H1 (cell line): ENCODE results near the gene KIAA0513. TPM values are rescaled to one million over a fixed set of nuclear protein-coding genes. Genes with fewer than 3 reads are reported as not detected.

Experiments
- CTCF ChIA-PET: fragments of 300-600 bp; sonication (Branson Sonifier 250); formaldehyde crosslinking; loops from one replicate; lab custom pipeline; 2021; ENCODE audit not compliant: partially characterized antibody; lab: Charles Lee
- POLR2A ChIA-PET: fragments of 300-600 bp; sonication (Branson Sonifier 250); formaldehyde crosslinking; loops from one replicate; lab custom pipeline; 2021; ENCODE audit warnings: inconsistent platforms; ENCODE audit not compliant: partially characterized antibody; lab: Charles Lee
- DNase-seq, 2 experiments: peaks; one replicate each; pipeline versions ENCODE4 v3.0.0 to v3.0.0-alpha.2; 2010 to 2022; ENCODE audit warnings: low spot score in 2 of 2, low read depth in 1 of 2, mixed read lengths in 1 of 2
- FAIRE-seq: peaks from 2 replicates; lab custom pipeline; 2011; peaks lifted over from hg19 to GRCh38; lab: Jason Lieb, UNC
- H2AFZ ChIP-seq: 2 replicates; pipeline ENCODE4 v1.8.1; 2012; ENCODE audit warnings: low read length, inconsistent platforms
- H2AK5ac ChIP-seq: 2 replicates; pipeline ENCODE4 v1.6.1; 2013; ENCODE audit warnings: low read depth, low read length
- H2BK120ac ChIP-seq: replicated peaks from 2 replicates; pipeline ENCODE3; 2013; ENCODE audit warnings: low read depth, low read length, inconsistent platforms
- H2BK12ac ChIP-seq: 2 replicates; pipeline ENCODE4 v1.6.1; 2013; ENCODE audit warnings: low read depth, low read length
- H2BK15ac ChIP-seq: 2 replicates; pipeline ENCODE4 v1.6.1; 2013; ENCODE audit warnings: low read length
- H2BK20ac ChIP-seq: 2 replicates; pipeline ENCODE4 v1.6.1; 2013; ENCODE audit warnings: low read length
- H2BK5ac ChIP-seq: 2 replicates; pipeline ENCODE4 v1.6.1; 2013; ENCODE audit warnings: low read depth, low read length
- H3K14ac ChIP-seq: 2 replicates; pipeline ENCODE4 v1.6.1; 2013; ENCODE audit warnings: inconsistent platforms; ENCODE audit not compliant: insufficient read length
- H3K18ac ChIP-seq: 2 replicates; pipeline ENCODE4 v1.6.1; 2013; ENCODE audit warnings: low read length; ENCODE audit errors: extremely low read depth
- H3K23ac ChIP-seq: 2 replicates; pipeline ENCODE4 v1.6.1; 2013; ENCODE audit warnings: inconsistent platforms; ENCODE audit not compliant: insufficient read length
- H3K23me2 ChIP-seq: 2 replicates; pipeline ENCODE4 v1.6.1; 2013; ENCODE audit warnings: low read depth, low read length
- H3K27ac ChIP-seq: 2 replicates; pipeline ENCODE4 v1.6.1; 2011; ENCODE audit warnings: low read depth, low read length, inconsistent platforms
- H3K27me3 ChIP-seq, 4 experiments: replicated peaks in 1 of 4; 1 replicate in 1 of 4; 2 replicates in 3 of 4; pipeline versions ENCODE4 v1.6.1 to v1.8.1; 2011 to 2013; ENCODE audit warnings: low read length in 3 of 4, mild to moderate bottlenecking in 3 of 4, inconsistent platforms in 2 of 4, mixed read lengths in 2 of 4, moderate library complexity in 1 of 4; ENCODE audit not compliant: control insufficient read depth in 3 of 4, insufficient read depth in 3 of 4; ENCODE audit errors: extremely low read depth in 1 of 4
- H3K36me3 ChIP-seq, 4 experiments: 2 replicates each; pipeline versions ENCODE4 v1.6.1 to v1.8.1; 2011 to 2013; ENCODE audit warnings: mild to moderate bottlenecking in 4 of 4, low read length in 3 of 4, moderate library complexity in 2 of 4, control low read depth in 1 of 4, inconsistent platforms in 1 of 4; ENCODE audit not compliant: insufficient read depth in 4 of 4, control insufficient read depth in 2 of 4
- H3K4ac ChIP-seq: replicated peaks from 2 replicates; pipeline ENCODE3; 2013; ENCODE audit warnings: low read length, low read depth, mixed read lengths, inconsistent platforms; ENCODE audit not compliant: insufficient read length
- H3K4me1 ChIP-seq, 4 experiments: replicated peaks in 1 of 4; 1 replicate in 1 of 4; 2 replicates in 3 of 4; pipeline versions ENCODE4 v1.6.1 to v1.8.1; 2011 to 2013; ENCODE audit warnings: low read length in 3 of 4, inconsistent platforms in 2 of 4, mixed read lengths in 1 of 4; ENCODE audit not compliant: insufficient read depth in 4 of 4, control insufficient read depth in 3 of 4
- H3K4me2 ChIP-seq, 2 experiments: 2 replicates each; pipeline versions ENCODE4 v1.6.1 to v1.8.1; 2011 to 2013; ENCODE audit warnings: low read depth in 2 of 2, low read length in 2 of 2, control low read depth in 1 of 2, inconsistent platforms in 1 of 2, mild to moderate bottlenecking in 1 of 2; ENCODE audit not compliant: insufficient read depth in 1 of 2
- H3K4me3 ChIP-seq, 4 experiments: fragments of 200-600, 300-600 bp in 1 of 4; sonication (generic), shearing (Covaris generic), sonication (Bioruptor Twin) in 1 of 4; 2 replicates each; pipeline versions ENCODE4 v1.5.1 to v1.8.1; 2011 to 2016; ENCODE audit warnings: low read length in 4 of 4, low read depth in 3 of 4, control low read depth in 2 of 4, inconsistent platforms in 2 of 4, mild to moderate bottlenecking in 2 of 4, mixed read lengths in 1 of 4, moderate library complexity in 1 of 4; ENCODE audit not compliant: insufficient read depth in 2 of 4; ENCODE audit errors: extremely low read depth in 1 of 4
- H3K56ac ChIP-seq: replicated peaks from 2 replicates; pipeline ENCODE3; 2013; ENCODE audit warnings: low read depth, mild to moderate bottlenecking, mixed read lengths, low read length, inconsistent platforms; ENCODE audit not compliant: insufficient read length
- H3K79me1 ChIP-seq: 2 replicates; pipeline ENCODE4 v1.6.1; 2013; ENCODE audit warnings: low read depth, low read length, control low read depth
- H3K79me2 ChIP-seq, 2 experiments: 2 replicates each; pipeline versions ENCODE4 v1.6.1 to v1.8.1; 2012 to 2013; ENCODE audit warnings: low read length in 2 of 2, mild to moderate bottlenecking in 2 of 2, inconsistent platforms in 1 of 2; ENCODE audit not compliant: insufficient read depth in 2 of 2, control insufficient read depth in 1 of 2
- H3K9ac ChIP-seq, 4 experiments: replicated peaks in 1 of 4; 1 replicate in 1 of 4; 2 replicates in 3 of 4; pipeline versions ENCODE4 v1.6.1 to v1.8.1; 2011 to 2013; ENCODE audit warnings: low read depth in 3 of 4, low read length in 3 of 4, control low read depth in 2 of 4, mild to moderate bottlenecking in 2 of 4, moderate library complexity in 2 of 4, inconsistent platforms in 1 of 4; ENCODE audit errors: extremely low read depth in 1 of 4
- H3K9me3 ChIP-seq, 2 experiments: 2 replicates each; pipeline versions ENCODE4 v1.6.1 to v1.8.1; 2012 to 2013; ENCODE audit warnings: mild to moderate bottlenecking in 2 of 2, moderate library complexity in 2 of 2, control low read depth in 1 of 2, inconsistent platforms in 1 of 2, low read depth in 1 of 2, low read length in 1 of 2, mixed read lengths in 1 of 2; ENCODE audit not compliant: insufficient read depth in 2 of 2
- H4K20me1 ChIP-seq, 2 experiments: replicated peaks in 1 of 2; 2 replicates each; pipeline versions ENCODE3 to v1.8.1; 2011 to 2013; ENCODE audit warnings: inconsistent platforms in 2 of 2, low read length in 2 of 2, mild to moderate bottlenecking in 1 of 2; ENCODE audit not compliant: insufficient read depth in 2 of 2, control insufficient read depth in 1 of 2
- H4K5ac ChIP-seq: 2 replicates; pipeline ENCODE4 v1.6.1; 2013; ENCODE audit warnings: low read length, low read depth, mixed read lengths, inconsistent platforms; ENCODE audit not compliant: insufficient read length
- H4K8ac ChIP-seq: 2 replicates; pipeline ENCODE4 v1.8.0; 2013; ENCODE audit warnings: mild to moderate bottlenecking, moderate library complexity, low read length, inconsistent platforms; ENCODE audit not compliant: insufficient read depth; ENCODE audit errors: extremely low read depth
- H4K91ac ChIP-seq: replicated peaks from 2 replicates; pipeline ENCODE3; 2013; ENCODE audit warnings: low read length, mixed read lengths, inconsistent platforms; ENCODE audit not compliant: insufficient read length
- NRF1 ChIP-seq: IDR thresholded peaks from 2 replicates; pipeline ENCODE4 v1.6.1; 2011; ENCODE audit warnings: mild to moderate bottlenecking, low read depth, low read length, improper control_type of control experiment
- TAF7 ChIP-seq: optimal IDR thresholded peaks from 2 replicates; pipeline ENCODE3; 2011; ENCODE audit warnings: low read depth, mild to moderate bottlenecking, inconsistent platforms, low read length, moderate library complexity, borderline replicate concordance
- TBP ChIP-seq: IDR thresholded peaks from 2 replicates; pipeline ENCODE4 v1.6.1; 2011; ENCODE audit warnings: low read depth, low read length, improper control_type of control experiment
- WGBS, 2 experiments: shearing (Covaris generic) in 1 of 2; methylation state at CpG; one replicate each; pipeline versions ENCODE4 v1.1.6 to v1.1.7; 2013 to 2015; ENCODE audit warnings: low lambda C conversion rate in 2 of 2, mixed read lengths in 2 of 2, inconsistent platforms in 1 of 2, low coverage in 1 of 2, missing lambda C conversion rate in 1 of 2; ENCODE audit not compliant: insufficient replicate concordance in 2 of 2, insufficient coverage in 1 of 2, insufficient read length in 1 of 2; ENCODE audit errors: extremely low coverage in 1 of 2, missing lambda C conversion rate in 1 of 2; 5-methylcytosine and 5-hydroxymethylcytosine counted together
- polyA plus RNA-seq, 7 experiments: library from polyadenylated mRNA; depleted of rRNA in 3 of 7; stranded (reverse) in 5 of 7; unstranded in 2 of 7; fragments of >200 nt in 5 of 7; fragments of 200-250 nt in 2 of 7; gene quantifications; 1 replicate in 5 of 7; 2 replicates in 1 of 7; 4 replicates in 1 of 7; pipeline versions ENCODE4 v1.2.1 to v1.2.3, GENCODE V29; 2011 to 2013; ENCODE audit warnings: missing spikeins in 2 of 7, mixed read lengths in 2 of 7
- total RNA-seq: library from RNA; stranded (reverse); fragmentation: NEBNext Ultra II Directional; extraction: Animal tissue kit (Norgen Biotek cat#: 25700); gene quantifications from 2 replicates; pipeline ENCODE4 v1.2.1, GENCODE V29; 2021

Gene KIAA0513
- total and polyA plus RNA-seq, 2 of the 8 experiments (the other 6 are each of a cell fraction or from before 2014, with no cell fraction given), result 2.1 to 6.1 TPM

DNA sequence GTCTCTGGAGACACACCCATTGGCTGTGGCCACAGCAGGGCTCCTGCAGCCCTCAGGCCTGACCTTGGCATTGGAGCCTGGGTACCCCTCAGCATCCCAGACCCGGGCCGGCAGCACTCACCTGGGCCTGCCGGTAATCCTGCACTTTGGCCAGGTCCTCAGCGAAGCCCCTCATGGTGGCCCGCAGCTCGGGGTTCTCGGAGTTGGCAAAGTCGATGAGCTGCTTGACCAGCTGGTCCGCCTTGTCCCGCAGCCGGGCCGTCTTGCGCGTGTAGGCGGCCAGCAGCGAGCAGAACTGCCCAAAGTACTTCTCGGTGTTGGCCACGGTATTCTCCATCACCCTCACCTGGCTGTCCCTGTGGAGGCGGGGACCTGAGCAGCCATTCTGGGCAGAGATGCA, 82.5 kb downstream of the KIAA0513 start:
- Histone ChIP-seq H3K18ac (no peak overlapping the region), H3K27ac (no peak overlapping the region), H3K9me3 (no peaks in the 10 kb centered on the region), H4K5ac (no peak overlapping the region), H3K36me3 (no peaks in the 10 kb centered on the region), H4K20me1 (no peaks in the 10 kb centered on the region), H3K4ac (no peak overlapping the region), H3K9ac (no peak overlapping the region), H3K4me2 (no peak overlapping the region), H4K91ac (no peak overlapping the region), H2BK12ac (no peak overlapping the region), H3K79me1 (no peaks in the 10 kb centered on the region), H2BK20ac (no peak overlapping the region), H3K4me1 (peaks cover 0 to 3% (median 1%) of the 10 kb centered on the region in 4 experiments; a peak in 2 of 7 replicates), H2BK5ac (no peak overlapping the region), H3K23ac (no peak overlapping the region), H2BK120ac (no peak overlapping the region), H3K14ac (no peak overlapping the region), H2AK5ac (no peak overlapping the region), H2AFZ (no peak overlapping the region), H3K4me3 (no peak overlapping the region), H3K27me3 (no peaks in the 10 kb centered on the region), H3K23me2 (no peaks in the 10 kb centered on the region; the same call in 1 of the 2 replicates), H4K8ac (no peak overlapping the region), H3K79me2 (no peaks in the 10 kb centered on the region), H2BK15ac (no peak overlapping the region), H3K56ac (no peak overlapping the region)
- no peak for TF ChIP-seq TBP
- no peak for TF ChIP-seq TAF7
- TF ChIP-seq NRF1, result no peak
- ChIA-PET POLR2A (no interaction called here), CTCF (no interaction called here)
- FAIRE-seq (no peak), DNase-seq (no peak)
- WGBS, 2 experiments, result 97% methylated on average over 18 of the region's 19 CpGs; no CpG with 5 or more reads in 1 of the 2 experiments
